Ishikawa (cell line): ENCODE data around the gene PLAAT2.

Experiments used
- CEBPB ChIP-seq: IDR thresholded peaks from 2 replicates; pipeline ENCODE4 v1.6.1; 2012
- CREB1 ChIP-seq: IDR thresholded peaks from 2 replicates; pipeline ENCODE4 v1.6.1; 2012; ENCODE audit warnings: low read depth
- EGR1 ChIP-seq: IDR thresholded peaks from 2 replicates; pipeline ENCODE4 v1.6.1; 2012
- EP300 ChIP-seq: IDR thresholded peaks from 2 replicates; pipeline ENCODE4 v1.6.1; 2012; ENCODE audit warnings: borderline replicate concordance
- FOXM1 ChIP-seq: IDR thresholded peaks from 2 replicates; pipeline ENCODE4 v1.6.1; 2012; ENCODE audit warnings: low read depth, borderline replicate concordance
- MAX ChIP-seq: IDR thresholded peaks from 2 replicates; pipeline ENCODE4 v1.6.1; 2012
- NFIC ChIP-seq: IDR thresholded peaks from 2 replicates; pipeline ENCODE4 v1.6.1; 2012
- RAD21 ChIP-seq: IDR thresholded peaks from 2 replicates; pipeline ENCODE4 v1.6.1; 2012; ENCODE audit warnings: low read depth
- REST ChIP-seq: IDR thresholded peaks from 2 replicates; pipeline ENCODE4 v1.6.1; 2012; ENCODE audit warnings: low read depth, mild to moderate bottlenecking
- TAF1 ChIP-seq: IDR thresholded peaks from 2 replicates; pipeline ENCODE4 v1.6.1; 2012; ENCODE audit warnings: low read depth, mild to moderate bottlenecking
- TCF12 ChIP-seq: IDR thresholded peaks from 2 replicates; pipeline ENCODE4 v1.6.1; 2012; ENCODE audit warnings: low read depth
- TEAD4 ChIP-seq: IDR thresholded peaks from 2 replicates; pipeline ENCODE4 v1.6.1; 2012
- USF1 ChIP-seq: IDR thresholded peaks from 2 replicates; pipeline ENCODE4 v1.6.1; 2012
- YY1 ChIP-seq: IDR thresholded peaks from 2 replicates; pipeline ENCODE4 v1.6.1; 2012; ENCODE audit warnings: low read depth
- ZBTB7A ChIP-seq: IDR thresholded peaks from 2 replicates; pipeline ENCODE4 v1.6.1; 2012; ENCODE audit warnings: low read depth

The PLAAT2 gene

GRCh38 chr11:63521896-63522295, 41.3 kb downstream of the PLAAT2 start:
- TF ChIP-seq CEBPB = no peak
- TF ChIP-seq TCF12 = no peak

- TF ChIP-seq YY1 (no peak), FOXM1 (no peak), RAD21 (no peak)
Measured at GRCh38 chr11:63520606-63521170, 42.5 kb downstream of the PLAAT2 start.

- TF ChIP-seq EGR1 (no peak), RAD21 (no peak), FOXM1 (no peak), CREB1 (no peak), YY1 (no peak), REST (no peak), TAF1 (no peak)
Measured at GRCh38 chr11:63518548-63518947, 44.6 kb downstream of the PLAAT2 start.

GRCh38 chr11:63517156-63517555, 46.0 kb downstream of the PLAAT2 start:
- TF ChIP-seq MAX = no peak
- TF ChIP-seq CEBPB = no peak
- no peak for TF ChIP-seq TEAD4
- TF ChIP-seq EP300 = no peak
- TF ChIP-seq EGR1 = no peak
- no peak for TF ChIP-seq CREB1
- no peak for TF ChIP-seq USF1
- no peak for TF ChIP-seq NFIC
- TF ChIP-seq RAD21 = no peak
- TF ChIP-seq TCF12 = no peak
- no peak for TF ChIP-seq FOXM1
- no peak for TF ChIP-seq TAF1
- TF ChIP-seq ZBTB7A = no peak
- no peak for TF ChIP-seq REST
- no peak for TF ChIP-seq YY1

GRCh38 chr11:63516109-63516508, 47.1 kb downstream of the PLAAT2 start:
- TF ChIP-seq RAD21 (no peak), ZBTB7A (no peak), CREB1 (no peak), USF1 (no peak), TEAD4 (no peak), FOXM1 (no peak), MAX (no peak), REST (no peak), TAF1 (no peak), TCF12 (no peak), NFIC (no peak), EP300 (no peak)
